AG09309 (cell line): ENCODE results near the gene MFSD6.
"Not testable (repeated sequence)": the region's sequence is repeated elsewhere in the genome, so short reads cannot be mapped to it uniquely, and the experiment has no call there.

Experiments
- DNase-seq: peaks from one replicate; pipeline ENCODE4 v3.0.0-alpha.2; 2010; ENCODE audit warnings: low read depth
- H3K4me3 ChIP-seq: 2 replicates; pipeline ENCODE4 v1.5.1; 2011; ENCODE audit warnings: mild to moderate bottlenecking, low read depth, low read length, moderate library complexity; ENCODE audit not compliant: control insufficient read depth
- CTCF ChIP-seq: IDR thresholded peaks from 2 replicates; pipeline ENCODE4 v1.5.1; 2011; ENCODE audit warnings: mild to moderate bottlenecking, low read depth, low read length, inconsistent platforms; ENCODE audit not compliant: insufficient read depth, control insufficient read depth; ENCODE audit errors: missing control alignments

The MFSD6 gene

DNA sequence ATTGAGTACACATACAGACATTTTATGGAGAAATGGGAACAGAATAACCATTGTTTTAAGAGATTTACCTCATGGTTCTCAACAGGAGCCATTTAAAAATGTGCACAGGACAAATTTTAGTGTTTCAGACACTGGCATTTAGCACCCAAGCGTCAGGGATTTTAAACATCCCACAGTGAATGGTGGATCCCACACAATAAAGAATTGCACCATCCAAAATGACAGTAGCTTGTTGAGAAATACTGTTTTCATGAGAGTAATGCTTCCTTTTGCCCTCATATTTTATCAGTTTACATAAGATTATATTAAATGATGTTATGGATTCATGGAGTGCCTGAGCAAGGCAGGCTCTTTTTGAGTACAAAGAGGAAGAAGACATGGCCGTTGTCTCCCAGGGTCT, 54.0 kb downstream of the MFSD6 start:
- no peak for TF ChIP-seq CTCF
- DNase-seq, result no peak
- H3K4me3 ChIP-seq, result no peak overlapping the region

- no peak for DNase-seq
- H3K4me3 ChIP-seq, result no peak overlapping the region
- TF ChIP-seq CTCF, result no peak
These were observed 54.5 kb downstream of the MFSD6 start for GRCh38 chr2:190462611-190463010.

DNA sequence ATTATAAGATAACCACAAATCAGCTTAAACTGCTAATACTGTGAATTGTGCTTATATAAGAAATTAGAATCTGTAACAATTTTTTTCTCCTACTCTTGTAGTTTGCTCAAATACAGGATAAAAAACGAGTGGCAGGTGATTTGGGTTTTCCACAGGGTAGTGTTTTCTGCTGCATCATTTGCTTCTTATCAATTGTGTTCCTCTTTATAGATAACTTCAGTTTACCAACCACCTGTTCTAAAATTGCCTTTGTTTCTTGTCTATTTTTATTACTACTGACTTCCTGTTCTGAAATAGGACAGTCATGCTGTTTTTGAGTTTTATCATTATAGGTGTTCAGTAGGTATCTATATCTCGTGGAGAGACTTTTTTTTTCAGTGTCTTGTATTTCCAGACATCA, 56.9 kb downstream of the MFSD6 start:
- no peak for TF ChIP-seq CTCF
- no peak overlapping the region for H3K4me3 ChIP-seq
- DNase-seq, result no peak

GRCh38 chr2:190466819-190467446, 58.8 kb downstream of the MFSD6 start:
- H3K4me3 ChIP-seq, result no peak overlapping the region
- DNase-seq, result no peak
- no peak for TF ChIP-seq CTCF

GRCh38 chr2:190467575-190468083, 59.5 kb downstream of the MFSD6 start:
- H3K4me3 ChIP-seq, result no peak overlapping the region
- no peak for DNase-seq
- TF ChIP-seq CTCF, result no peak

DNA sequence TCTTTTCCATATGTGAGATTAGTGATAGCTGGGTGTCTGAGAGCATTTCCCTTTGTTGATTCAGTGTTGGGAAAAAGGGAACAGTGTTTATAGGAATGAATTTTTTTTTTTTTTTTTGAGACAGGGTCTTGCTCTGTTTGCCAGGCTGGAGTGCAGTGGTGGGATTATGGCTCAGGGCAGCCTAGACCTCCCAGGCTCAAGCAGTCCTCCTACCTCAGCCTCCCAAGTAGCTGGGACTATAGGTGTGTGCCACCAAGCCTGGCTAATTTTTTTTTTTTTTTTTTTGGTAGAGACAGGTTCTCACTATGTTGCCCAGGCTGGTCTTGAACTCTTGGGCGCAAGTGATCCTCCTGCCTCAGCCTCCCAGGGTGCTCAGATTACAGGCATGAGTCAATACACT, 60.2 kb downstream of the MFSD6 start:
- not testable (repeated sequence) for H3K4me3 ChIP-seq, DNase-seq

DNA sequence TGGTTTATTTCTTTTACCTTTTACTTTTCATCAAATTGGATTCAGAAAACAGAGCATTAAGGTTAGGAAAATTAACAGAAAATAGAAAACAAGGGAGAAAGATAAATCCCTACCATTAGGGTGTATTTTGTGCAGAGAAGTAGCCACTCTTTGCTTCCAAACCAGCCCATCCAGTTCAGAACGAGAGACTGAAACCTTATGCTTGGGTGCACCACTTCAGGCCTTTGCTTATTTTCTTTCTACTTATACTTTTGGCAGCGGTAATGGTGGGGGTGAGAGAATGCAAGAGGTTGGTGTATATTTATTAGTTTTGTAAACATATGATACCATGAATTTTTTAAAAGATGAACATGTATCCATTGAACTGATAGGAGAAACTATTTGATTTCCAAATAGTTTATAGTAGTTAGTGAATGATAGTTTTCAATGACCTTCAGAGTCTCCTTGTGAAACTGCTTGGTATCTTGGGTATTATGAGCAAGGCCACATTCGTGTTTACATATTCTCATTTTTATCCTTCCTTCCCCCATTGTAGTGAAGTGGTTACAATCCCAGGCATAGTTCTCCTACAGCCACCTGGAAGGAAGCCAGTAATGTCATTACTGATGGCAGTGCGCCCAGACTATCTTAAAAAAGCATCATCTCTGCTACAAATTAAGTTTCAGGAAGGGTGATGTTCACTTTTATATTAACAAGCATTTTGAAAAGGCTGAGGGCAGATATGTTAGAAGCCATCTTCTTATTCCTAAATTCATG, 60.8 kb downstream of the MFSD6 start:
- no peak overlapping the region for H3K4me3 ChIP-seq
- TF ChIP-seq CTCF, result no peak
- peak; percentile 94 for DNase-seq
